GM12873 (cell line): Measurements from ENCODE around the gene GALNT15.

ENCODE experiments used
- CTCF ChIP-seq: IDR thresholded peaks from 2 replicates; pipeline ENCODE4 v1.5.1; 2012; ENCODE audit warnings: low read depth, mild to moderate bottlenecking, moderate library complexity, low read length, control low read depth; ENCODE audit not compliant: insufficient read depth; ENCODE audit errors: missing control alignments

The GALNT15 gene

DNA sequence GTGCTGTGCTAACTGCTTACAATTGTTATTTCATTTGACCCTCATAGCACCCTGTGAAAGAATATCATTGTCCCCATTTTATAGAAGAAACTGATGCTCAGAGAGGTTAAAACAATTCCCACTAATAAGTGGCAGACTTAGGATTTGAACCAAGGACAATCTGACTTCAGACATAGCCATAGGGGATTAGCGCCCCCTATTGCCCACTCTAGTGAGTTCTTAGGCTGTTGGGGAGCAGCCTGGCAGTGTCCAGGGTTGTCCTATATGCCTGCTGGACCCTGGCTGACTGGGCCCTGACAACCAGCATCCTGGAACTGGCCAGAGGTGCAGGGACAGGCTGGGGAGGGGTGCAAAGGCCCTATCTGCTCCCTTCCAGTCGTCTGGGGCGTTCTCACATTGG lies 74.9 kb downstream of the GALNT15 start:
- TF ChIP-seq CTCF: peak; percentile 66

DNA sequence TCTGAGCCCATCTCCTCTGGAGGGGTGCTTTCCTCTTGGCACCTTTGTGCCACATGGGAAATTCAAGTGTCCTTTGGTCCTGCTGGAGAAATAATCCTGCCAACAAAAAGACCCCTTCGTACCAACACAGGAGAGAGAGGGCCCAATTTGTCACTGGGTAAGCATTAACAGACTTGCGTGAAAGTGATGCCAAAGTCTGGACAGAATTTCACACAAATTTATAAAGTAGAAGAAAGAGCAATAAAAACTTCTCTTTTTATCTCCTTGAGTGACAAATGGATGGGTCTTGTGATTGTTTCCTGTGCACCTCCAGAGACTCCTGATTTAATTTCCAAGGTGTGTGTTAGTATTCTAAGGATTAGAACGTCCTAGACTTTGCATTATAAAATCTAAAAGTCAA lies 75.4 kb downstream of the GALNT15 start:
- no peak for TF ChIP-seq CTCF

GRCh38 chr3:16251316-16252085 lies 77.0 kb downstream of the GALNT15 start:
- no peak for TF ChIP-seq CTCF

DNA sequence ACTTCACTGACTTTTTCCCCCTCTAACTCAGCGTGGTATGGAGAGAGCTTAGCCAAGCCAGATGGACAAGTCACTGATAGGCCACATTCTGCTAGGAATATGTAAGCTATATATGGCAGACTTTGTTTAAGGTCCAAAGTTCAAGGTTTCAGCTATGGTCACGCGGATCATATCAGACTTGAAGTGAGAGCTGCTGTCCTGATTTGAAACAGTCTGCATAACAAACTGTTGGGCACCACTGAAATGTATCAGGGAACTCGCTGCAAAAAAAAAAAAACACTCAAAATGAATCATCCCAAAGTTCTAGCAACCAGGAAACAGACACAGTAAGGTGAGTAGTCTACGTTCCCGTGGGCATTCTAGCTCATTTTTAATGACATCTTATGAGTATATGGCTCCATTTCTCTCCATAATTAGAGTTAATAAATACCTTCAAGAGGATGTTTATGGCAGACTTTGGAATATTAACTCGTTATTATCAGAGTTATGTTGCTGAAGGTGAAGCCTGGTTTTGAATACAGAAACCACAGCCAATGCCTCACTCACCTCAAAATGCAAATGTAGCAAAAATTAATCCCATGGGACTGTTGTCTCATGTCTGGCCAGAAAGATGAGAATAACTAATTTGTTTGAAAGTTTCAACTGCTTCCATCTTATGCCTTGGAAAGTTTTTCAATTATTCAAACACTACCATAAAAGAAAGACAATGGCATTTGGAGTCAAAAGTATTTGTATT lies 77.9 kb downstream of the GALNT15 start:
- TF ChIP-seq CTCF: no peak

- no peak for TF ChIP-seq CTCF
Observed at GRCh38 chr3:16252988-16253387, 78.5 kb downstream of the GALNT15 start.

GRCh38 chr3:16253601-16254000 lies 79.1 kb downstream of the GALNT15 start:
- TF ChIP-seq CTCF: no peak

DNA sequence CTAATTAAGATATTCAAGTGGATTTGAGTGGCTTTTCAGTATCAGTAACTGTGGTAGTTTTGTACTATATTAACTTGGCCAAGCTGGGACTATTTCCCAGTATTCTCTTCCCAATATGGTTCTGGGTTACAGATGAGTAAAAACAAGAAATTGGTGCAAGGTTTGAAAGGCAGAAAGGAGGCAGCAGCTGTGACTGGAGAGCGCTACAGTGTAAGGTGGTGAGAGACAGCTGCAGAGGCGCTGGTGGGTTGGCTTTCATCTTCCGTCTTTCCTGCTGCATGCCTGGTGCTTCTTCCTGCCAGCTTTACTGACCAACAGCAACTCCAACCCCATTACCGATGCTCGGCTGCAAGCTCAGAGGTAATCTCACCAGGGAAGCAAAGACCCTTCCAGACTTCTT lies 80.4 kb downstream of the GALNT15 start:
- TF ChIP-seq CTCF: no peak
